ENCODE data around the gene VPS9D1. TPM values are rescaled to one million over a fixed set of nuclear protein-coding genes. Genes with fewer than 3 reads are reported as not detected.

Gene VPS9D1
- total RNA-seq, 6 experiments from 2014 or later: 5.6 to 12.4 (median 9.4) TPM

- ATAC-seq: no peak
- Histone ChIP-seq H3K9me3 (no peaks in the 10 kb centered on the region), H3K4me1 (peaks cover 0 to 13% (median 9%) of the 10 kb centered on the region in 4 donors), H3K4me3 (no peak overlapping the region), H3K36me3 (peaks cover 0 to 34% (median 10%) of the 10 kb centered on the region in 4 donors), H3K27me3 (no peaks in the 10 kb centered on the region), H3K27ac (peak overlapping the region in 2 of 3 donors; percentile 91 to 94)
- no peak for DNase-seq
- intact Hi-C loops (cut with DNase I): no loop called here
- WGBS (ENCODE audit: insufficient coverage, low coverage, low lambda C conversion rate, missing lambda C conversion rate): 77% methylated on average over 5 of the region's 5 CpGs
- no peak for TF ChIP-seq CTCF (IDR thresholded peaks at IDR 0.05)
- TF ChIP-seq POLR2A (IDR thresholded peaks at IDR 0.05): no peak
Measured at GRCh38 chr16:89688395-89688794, 32.3 kb downstream of the VPS9D1 start.

GRCh38 chr16:89687092-89687940, 33.4 kb downstream of the VPS9D1 start:
- intact Hi-C loops (cut with DNase I): no loop called here
- peaks cover 0 to 25% (median 7%) of the 10 kb centered on the region in 4 donors for H3K36me3 ChIP-seq
- WGBS (ENCODE audit: insufficient coverage, low coverage, low lambda C conversion rate, missing lambda C conversion rate): 2% methylated on average over 36 of the region's 42 CpGs

GRCh38 chr16:89686520-89687091, 34.1 kb downstream of the VPS9D1 start, which contains the start of gene CDK10:
Gene CDK10, plus strand, starts transcription at chr16:89686689. Its CDS starts 22 bp downstream, at chr16:89686711.
- ATAC-seq (peak; percentile 75 to 84 (median 80)), DNase-seq (peak; percentile 89 to 94 (median 92))
- Histone ChIP-seq H3K27ac (peak within 1 kb of the TSS; percentile 75 to 94 (median 91)), H3K36me3 (peaks cover 0 to 18% (median 3%) of the 10 kb centered on the region in 4 donors), H3K27me3 (no peaks in the 10 kb centered on the region), H3K9me3 (no peaks in the 10 kb centered on the region), H3K4me1 (peaks cover 0 to 16% (median 9%) of the 10 kb centered on the region in 4 donors), H3K4me3 (peak within 1 kb of the TSS; percentile 68 to 99 (median 97))
- intact Hi-C loops (cut with DNase I): no loop called here
- WGBS (ENCODE audit: insufficient coverage, low coverage, low lambda C conversion rate, missing lambda C conversion rate): under 1% methylated on average over 25 of the region's 67 CpGs
- peak; percentile 63 for TF ChIP-seq POLR2A (IDR thresholded peaks at IDR 0.05)
- TF ChIP-seq CTCF (IDR thresholded peaks at IDR 0.05): no peak

More at GRCh38 chr16:89687092-89687940, 33.4 kb downstream of the VPS9D1 start:
- no peak for TF ChIP-seq CTCF (IDR thresholded peaks at IDR 0.05)
- peak; percentile 84 for TF ChIP-seq POLR2A (IDR thresholded peaks at IDR 0.05)
- H3K4me1 ChIP-seq: peaks cover 0 to 16% (median 9%) of the 10 kb centered on the region in 4 donors
- peak overlapping the region; percentile 68 to 99 (median 97) for H3K4me3 ChIP-seq
- no peaks in the 10 kb centered on the region for H3K9me3 ChIP-seq
- peak overlapping the region; percentile 75 to 94 (median 91) for H3K27ac ChIP-seq
- DNase-seq (peak; percentile 83 to 95 (median 93)), ATAC-seq (peak; percentile 89 to 93 (median 90))
- no peaks in the 10 kb centered on the region for H3K27me3 ChIP-seq

GRCh38 chr16:89685916-89686315, 34.8 kb downstream of the VPS9D1 start:
- DNase-seq: peak in 2 of 3 donors; percentile 52 to 58
- TF ChIP-seq CTCF (IDR thresholded peaks at IDR 0.05) (no peak), POLR2A (IDR thresholded peaks at IDR 0.05) (no peak)
- H3K27me3 ChIP-seq: no peaks in the 10 kb centered on the region
- no peaks in the 10 kb centered on the region for H3K9me3 ChIP-seq
- H3K4me1 ChIP-seq: peaks cover 0 to 16% (median 9%) of the 10 kb centered on the region in 4 donors
- H3K27ac ChIP-seq: no peak overlapping the region
- peaks cover 0 to 11% (median 0%) of the 10 kb centered on the region in 4 donors for H3K36me3 ChIP-seq
- no peak for ATAC-seq
- no CpG with 5 or more reads among the region's 1 CpG for WGBS (ENCODE audit: insufficient coverage, low coverage, low lambda C conversion rate, missing lambda C conversion rate)
- peak overlapping the region in 1 of 3 donors; percentile 97 for H3K4me3 ChIP-seq
- intact Hi-C loops (cut with DNase I): no loop called here
